D341Med (cell line): Measurements from ENCODE around the gene CRIM1.
A peak's percentile ranks its signal among the peaks of the same experiment; 100 is the strongest.

Experiments used
- DNase-seq: peaks from one replicate; pipeline ENCODE4 v3.0.0; 2012; ENCODE audit warnings: low spot score

The CRIM1 gene

DNA sequence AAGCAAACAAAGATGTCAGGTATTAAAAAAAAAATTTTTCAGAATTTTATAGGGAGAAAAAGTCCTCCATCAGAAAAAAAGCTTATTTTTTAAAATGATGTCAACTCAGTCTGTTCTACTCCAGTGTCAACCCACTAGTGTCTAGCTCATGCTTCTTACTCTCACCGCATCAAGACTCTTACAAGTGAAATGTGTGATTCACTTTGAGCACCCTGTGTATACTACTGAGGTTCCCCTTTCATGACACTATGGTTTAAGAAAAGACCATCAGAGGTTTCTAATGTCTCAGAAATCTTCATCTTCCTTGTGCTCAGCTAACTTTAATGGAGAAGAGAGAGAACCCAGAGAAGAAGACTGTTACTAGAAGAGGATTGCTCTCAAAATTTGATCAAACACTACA is 199.0 kb downstream of the CRIM1 start:
- no peak for DNase-seq

DNA sequence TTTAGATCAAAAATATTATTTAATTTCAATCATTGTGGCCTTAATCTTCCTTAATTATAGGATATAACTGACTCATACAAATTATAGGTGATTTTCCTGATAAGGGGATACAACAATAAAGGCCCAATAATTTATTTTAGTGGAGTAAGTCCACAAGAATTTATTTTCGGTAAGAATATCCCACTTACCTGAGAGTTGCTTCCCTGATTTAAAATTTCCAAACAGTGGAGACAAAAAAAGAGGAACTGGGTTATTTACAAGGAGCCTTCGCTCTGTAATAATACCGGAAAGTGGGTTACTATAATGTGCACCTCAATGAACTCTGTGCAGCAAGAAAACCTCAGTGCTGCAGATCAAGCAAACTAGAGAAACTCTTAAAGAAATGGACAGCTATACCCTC is 200.2 kb downstream of the CRIM1 start:
- no peak for DNase-seq

DNA sequence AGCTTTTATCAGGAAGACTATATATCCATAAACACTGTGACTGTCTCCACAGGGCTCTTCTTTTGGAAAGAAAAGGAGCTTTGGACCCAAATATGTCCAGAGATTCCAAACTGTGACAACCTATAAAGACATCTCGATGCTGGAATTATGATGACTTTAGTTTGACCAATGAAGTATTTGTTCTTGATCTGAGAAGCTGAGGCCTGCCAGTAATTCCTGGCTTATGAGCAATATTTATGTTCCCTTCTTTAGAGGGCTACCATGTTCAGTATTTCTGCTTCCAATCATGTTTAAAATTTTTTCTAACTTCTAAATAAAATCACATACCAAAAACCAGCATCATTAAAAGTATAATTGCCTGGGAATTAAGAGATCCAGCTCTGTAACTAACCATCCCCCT is 201.3 kb downstream of the CRIM1 start:
- no peak for DNase-seq

DNA sequence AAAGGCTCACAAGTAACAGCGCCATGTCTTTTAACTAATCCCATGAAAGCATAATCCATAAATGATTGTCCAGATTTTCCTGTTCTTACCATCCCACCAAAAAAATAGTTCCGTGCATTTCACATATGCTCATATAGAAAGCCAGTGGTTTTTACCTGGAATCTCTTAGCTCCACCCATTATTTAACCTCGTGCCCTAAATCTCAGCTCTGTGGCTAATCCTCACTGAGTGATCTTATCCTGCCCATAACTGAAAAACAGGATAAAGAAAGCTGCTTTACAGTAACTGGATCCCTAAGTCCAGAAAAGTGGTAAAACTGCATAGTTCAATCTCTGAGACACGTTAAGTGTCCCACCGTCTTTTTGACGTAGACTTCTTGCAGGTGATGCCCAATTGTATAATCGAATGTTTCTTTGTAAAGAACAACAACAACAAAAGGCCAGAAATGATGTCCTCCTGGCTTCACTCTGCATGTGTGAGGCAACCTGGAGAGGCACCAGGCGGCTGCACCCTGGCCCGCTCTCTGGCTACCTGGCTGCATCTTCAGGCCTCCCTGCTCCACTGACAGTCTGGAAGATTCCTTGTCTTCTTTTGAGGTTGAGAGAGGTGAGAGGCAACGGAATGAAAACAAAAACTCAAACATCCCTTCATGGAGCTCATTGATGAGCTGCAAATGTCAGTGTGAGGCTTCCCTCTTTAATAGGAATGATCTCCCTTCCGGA is 203.8 kb downstream of the CRIM1 start:
- DNase-seq = peak; percentile 35

DNA sequence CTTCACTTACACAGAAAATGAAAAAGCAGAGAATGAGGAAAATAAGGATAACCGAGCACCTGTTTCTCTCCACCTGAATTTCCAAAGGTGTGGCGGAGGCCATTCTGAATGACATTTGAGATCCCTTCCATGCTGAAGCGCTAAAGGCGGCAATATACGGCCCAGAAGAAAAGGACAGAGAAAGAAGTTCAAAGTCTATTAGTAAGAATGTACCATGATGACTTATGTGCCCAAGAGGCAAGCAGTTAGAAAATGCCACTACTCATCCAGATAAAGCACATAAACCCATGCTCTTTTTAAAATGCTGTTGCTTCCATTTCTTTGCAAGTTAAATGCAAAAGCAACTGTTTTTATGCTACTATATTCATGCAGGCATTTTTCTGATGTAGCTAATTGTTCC is 205.1 kb downstream of the CRIM1 start:
- DNase-seq = no peak

DNA sequence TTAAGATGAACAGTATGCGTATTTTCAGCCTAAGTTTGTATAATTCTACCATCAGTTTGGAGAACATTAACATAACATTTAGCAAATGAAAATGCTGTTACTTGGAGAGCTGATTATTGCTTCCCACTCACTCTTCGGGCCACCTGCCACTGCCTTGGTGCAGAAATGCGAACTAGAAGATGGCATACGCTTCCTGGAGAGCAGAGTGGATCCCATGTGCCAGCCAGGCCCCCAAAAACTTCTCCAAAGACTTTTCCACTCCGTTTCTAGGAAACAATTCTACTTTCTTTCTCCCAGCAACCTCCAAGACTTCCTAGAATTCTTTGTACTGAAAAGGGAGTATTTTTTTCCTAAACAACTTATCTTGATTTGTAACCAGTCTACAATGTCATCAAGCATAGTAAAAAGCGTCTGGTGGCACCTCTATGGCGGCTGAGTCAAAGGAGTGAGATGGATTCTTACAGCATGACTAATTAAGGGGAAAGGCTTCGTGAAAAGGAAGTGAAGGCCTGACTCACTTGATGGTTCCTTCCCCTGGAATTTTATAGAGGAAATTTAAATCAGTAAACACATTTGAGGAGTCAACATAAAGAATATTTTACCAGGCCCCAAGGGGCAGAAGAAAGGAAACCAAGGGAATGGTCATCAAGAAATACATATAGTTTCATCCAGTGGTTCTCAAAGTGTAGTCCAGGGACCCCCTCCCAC is 205.8 kb downstream of the CRIM1 start:
- DNase-seq = no peak

DNA sequence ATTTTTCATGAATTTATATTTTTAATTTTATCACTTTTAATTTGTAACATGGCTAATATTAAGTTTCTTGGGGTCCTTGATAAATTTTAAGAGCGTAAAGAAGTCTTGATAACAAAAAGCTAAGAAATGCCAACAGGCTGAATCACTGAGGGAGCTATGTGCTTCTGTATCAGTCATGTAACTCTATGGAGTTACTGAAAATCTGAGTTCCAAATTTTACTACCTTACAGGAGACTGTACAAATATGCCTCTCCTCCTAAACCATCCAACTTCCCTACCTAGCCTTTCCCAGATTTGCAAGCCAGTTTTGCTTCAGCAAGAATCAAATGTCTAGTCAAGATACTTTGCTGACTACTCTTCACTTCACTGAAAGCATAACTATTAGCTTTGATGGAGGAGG is 206.7 kb downstream of the CRIM1 start:
- DNase-seq = no peak

DNA sequence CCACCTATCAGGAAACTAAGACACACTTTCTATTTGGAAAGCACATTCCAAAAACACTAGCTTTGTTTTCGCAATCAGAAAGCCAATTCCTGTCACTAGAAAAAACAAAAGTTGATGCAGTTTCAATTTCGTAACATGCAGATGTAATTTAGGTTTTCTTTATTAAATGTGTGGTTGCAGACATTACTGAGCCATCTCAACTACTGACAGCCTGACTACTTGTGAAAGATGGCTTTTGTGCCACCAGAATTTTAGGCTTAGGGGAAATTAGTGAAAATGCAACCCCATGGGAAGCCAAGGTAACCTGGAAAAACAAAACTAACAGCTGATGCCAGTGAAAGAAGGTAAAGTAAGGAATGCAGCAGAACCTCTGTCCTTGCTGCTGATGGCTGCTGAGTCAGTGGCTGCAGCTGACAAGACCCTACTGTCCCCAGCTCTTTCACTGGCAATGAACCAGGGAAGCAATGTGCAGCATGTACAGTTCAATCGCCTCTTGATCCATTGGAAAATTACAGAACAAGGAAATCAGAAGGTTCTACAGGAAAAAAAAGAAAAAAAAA is 207.5 kb downstream of the CRIM1 start:
- no peak for DNase-seq

DNA sequence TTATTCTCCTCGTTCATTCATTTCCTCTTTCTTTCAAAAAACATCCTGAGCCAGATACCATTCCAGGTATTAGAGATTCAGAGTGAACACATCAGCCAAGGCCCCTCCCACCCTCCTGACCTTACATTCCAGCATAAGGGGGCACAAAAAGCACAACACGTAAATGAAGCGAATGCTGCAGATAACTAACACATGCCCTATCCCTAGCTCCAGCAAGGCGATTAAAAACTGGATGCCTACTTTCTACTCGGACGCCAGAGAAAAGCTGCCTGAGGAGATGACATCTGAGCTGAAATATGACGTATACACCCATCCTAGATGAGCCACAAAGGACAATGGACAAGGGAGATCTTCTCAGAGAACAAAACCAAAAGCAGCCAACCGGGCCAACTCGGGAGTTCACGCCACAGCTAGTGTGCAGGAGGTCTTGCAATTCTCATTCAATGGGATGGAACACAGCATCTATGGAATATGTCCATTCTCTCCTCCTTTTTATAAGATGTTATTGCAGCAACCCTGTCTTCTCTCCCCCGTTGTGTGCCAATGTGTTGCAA is 208.9 kb downstream of the CRIM1 start:
- no peak for DNase-seq

DNA sequence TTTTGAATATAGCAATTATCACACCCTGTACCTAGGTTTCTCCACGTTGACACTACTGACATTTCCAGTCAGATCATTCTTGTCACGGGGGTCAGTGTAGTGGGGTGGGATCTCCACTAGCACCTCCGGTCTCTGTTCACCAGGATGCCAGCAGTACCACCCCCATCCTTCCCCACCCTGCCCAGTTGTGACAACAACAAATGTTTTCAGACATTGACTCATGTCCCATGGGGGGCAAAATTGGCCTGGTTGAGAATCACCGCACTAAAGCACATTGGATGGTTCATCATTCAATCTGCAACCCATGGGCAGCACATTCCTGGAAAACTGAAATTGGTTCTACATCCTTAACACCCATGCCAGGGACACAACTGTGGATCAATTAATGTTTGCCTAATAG is 210.1 kb downstream of the CRIM1 start:
- no peak for DNase-seq

DNA sequence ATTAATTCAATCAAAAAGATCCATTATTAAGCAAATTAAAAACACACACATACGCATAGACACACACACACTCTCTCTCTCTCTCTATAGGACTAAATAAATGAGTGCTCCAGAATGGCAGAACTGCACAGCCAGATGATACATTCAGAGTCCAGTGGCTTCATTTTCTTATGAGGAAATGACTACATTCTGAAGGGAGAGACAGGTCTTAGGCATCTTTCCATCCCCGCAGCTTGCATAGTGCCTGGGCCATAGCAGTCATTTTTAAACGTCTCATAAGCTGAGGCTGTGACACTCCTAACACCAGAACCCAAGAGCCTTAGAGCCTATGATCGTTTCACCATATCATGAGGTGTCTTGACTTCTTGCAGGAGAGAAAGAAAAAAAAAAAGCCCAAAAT is 211.3 kb downstream of the CRIM1 start:
- no peak for DNase-seq

DNA sequence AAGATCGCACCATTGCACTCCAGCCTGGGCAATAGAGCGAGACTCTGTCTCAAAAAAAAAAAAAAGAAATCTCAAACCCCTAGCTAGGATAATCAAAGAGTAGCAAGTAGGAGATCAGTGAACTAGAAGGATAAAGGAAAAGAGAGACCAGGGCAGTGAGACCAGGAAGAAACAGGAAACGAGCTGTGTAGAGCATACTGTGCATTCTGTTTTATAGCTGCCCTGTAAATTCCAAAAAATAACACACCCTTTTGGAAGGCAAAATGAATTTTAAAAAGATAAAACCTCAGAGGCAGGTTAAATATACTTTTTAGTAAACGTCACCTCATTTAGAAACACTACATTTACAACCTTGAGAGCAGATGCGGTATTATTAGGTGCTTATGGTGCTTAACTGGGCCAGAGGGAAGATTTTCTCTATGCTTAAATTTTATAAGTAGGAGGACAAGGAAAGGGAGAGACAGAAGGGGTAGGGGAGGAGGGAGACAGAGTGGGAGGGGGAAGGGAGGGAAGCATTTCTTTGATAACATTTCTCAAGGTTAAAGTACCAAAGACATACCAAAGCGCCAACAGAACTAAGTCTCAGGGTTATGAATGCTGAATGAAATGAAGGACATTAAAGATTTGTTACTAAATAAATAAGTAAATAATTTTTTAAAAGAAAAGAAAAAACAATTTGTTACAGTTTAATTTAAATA is 212.3 kb downstream of the CRIM1 start:
- no peak for DNase-seq

DNA sequence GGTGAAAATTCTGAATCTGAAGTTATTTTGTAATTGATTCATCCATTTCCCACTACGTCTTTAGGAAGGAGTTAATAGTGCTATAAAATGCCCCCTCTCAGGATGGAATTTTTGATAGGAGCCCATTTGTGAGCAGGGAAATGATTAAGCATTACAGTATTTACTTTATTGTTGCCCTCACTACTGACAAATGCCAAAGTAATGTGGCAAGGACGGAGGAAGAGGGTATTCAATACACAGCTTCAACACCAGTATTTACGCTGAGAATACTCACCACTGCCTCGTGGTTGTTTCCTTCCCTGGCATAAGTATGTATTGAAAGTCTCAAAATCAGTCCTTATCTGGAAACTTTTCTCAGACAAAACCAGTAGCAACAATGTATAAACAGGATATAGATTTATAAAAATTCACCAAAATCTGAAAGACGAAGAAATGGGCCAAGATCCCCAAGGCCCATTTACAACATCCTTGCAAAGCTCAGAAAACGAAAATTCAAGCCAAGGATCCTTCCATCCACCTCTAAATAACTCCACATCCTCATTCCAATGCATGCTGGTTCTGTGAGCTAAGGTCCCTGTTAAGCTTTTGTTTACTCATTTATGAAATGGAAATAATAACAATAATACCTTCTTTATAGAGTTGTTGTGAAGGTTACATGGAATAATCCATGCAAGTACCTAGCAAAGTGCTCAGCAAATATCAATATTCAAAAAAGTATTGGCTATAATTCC is 213.1 kb downstream of the CRIM1 start:
- DNase-seq = no peak

DNA sequence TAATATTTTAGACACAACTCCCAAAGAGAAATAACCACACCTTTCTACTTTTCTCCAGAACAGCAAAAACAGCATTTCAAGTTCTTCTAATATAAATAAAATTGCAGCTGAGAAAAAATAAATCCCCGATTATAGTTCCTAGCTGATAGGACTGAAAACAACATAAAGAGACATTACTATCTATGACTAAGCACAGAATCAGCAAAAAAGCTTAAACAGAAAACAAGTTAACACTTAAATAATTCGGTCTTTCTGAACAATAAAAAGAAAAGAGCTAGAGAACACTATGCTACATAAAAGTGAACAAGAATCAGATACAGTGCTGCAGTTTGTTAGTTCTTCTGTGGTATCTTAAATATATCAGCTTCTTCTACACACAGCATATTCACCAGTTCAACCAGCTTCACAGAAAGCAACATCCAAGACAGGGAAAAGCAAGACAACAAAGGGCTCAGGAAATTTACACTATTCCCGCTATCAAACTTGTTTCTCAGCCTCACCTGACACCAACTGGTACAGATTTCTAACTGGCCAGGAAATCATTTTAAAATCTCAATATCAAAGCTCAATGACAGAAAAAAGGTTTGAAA is 213.8 kb downstream of the CRIM1 start:
- no peak for DNase-seq

DNA sequence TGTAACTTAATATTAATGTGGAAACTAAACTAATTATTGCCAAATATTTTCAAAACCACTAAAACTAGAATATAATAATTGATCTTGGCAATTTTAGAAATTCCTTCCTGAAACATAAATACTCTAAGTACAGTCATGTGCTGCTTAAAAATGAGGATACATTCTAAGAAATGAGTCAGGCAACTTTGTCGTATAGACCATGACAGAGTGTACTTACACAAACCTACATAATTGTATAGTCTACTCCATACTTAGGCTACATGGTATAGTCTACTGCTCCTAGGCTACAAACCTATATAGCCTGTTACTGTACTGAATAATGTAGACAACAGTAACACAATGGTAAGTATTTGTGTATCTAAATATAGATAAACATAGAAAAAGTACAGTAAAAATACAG is 214.8 kb downstream of the CRIM1 start:
- DNase-seq = no peak

DNA sequence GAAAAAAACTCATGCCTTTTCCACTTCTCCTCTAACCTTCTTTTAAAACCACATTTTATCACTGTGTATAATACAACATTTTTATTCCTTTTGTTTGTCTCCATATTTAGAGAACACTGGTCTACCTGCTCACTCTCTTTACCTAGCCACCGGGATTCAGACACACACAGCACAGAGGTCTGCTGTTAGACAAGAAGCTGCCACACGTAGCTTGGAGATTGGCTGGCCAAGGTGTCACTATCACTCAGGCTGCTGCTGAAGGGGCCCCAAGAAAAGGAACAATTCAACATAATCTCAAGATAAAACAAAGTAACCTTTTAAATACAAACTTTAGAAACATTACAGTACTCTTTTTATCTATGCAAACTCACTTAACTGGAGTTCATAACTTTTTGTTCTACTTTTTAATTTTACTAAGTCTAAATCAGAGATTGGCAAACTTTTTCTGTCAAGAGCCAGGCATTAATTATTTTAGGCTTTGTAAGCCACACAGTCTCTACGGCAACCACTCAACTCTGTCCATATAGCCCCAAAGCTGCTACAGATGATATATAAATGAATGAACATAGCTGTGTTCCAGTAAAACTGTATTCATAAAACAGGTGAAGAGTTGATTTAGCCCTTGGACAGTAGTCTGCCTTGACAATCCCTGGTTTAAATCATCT is 216.6 kb downstream of the CRIM1 start:
- no peak for DNase-seq

DNA sequence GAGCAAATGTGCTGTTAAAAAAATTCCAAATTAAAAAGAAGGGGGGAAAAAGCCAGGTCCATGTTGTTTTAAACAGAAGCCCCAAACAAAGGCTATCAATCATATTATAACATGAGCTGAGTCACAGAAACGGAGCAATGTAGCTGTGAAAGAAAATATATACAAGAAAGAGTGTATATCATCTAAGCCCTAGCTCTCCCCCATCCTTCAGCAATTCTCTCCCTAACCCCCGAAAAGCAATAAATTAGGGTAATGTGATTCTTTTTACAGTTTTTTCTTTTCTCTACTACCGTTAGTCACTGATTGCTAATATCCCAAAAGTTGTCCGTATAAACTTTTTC is 217.1 kb downstream of the CRIM1 start:
- DNase-seq = no peak

DNA sequence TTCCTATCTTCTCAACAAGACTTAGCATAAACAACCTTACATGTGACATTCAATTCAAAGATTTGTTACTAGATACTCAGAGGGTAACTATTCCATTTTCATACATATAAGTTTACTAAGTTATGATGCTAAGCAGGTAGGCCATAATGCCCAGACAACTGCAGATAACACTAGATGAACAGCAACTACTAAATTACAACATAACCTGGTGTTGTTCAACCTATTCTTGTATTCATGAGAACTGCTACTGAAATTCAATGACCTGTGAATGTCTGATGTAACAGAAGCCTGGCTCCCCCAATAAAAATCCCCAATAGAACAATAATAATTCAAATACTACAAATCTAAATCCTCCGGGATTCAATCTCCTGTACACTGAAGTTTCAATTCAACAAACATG is 217.6 kb downstream of the CRIM1 start:
- no peak for DNase-seq

DNA sequence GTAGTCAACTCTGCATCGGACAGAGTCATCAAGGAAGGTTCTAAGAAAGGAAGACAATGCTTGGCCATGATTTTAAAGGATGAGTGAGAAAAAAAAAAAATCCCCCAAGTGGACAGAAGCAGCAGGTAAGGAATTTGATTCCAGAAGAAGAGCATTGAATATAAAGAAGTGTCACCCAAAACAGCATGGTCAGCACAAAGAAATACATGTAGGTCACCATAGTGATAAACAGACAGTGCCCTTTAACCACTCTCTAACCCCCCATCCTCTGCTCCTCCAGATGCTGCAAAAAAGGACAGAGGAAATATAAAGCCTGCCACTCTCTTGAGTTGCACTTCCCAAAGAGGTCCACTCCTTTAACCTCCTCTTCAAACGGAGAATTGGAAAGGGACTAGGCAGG is 219.0 kb downstream of the CRIM1 start:
- DNase-seq = no peak

DNA sequence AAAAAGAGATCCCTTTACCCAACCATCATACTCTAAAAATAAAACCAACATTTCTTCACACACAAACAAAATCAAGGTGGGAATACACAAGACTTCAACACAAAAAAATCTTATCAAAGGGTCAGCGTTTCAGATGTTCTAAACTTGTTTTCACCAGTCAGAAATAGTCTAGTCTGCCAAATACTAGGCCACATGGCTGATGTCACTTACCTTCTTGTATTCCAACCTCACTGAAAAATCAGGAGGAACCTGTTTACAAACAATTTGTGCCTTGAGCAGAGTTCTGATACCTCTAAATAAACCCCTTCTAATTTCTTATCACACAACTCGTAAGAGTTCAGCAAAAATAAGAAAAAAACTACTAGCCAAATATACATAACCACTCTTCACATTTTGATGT is 222.3 kb downstream of the CRIM1 start:
- DNase-seq = no peak
